Measurements from ENCODE around the gene G6PD. TPM values are rescaled to one million over a fixed set of nuclear protein-coding genes. Genes with fewer than 3 reads are reported as not detected.
A peak's percentile ranks its signal among the peaks of the same experiment; 100 is the strongest.
"Not testable (repeated sequence)": the region's sequence is repeated elsewhere in the genome, so short reads cannot be mapped to it uniquely, and the experiment has no call there.

Gene G6PD
- polyA plus RNA-seq, 1 donor from 2014 or later, result 4.8 TPM

GRCh38 chrX:154552112-154552806 is 5.6 kb upstream of the G6PD start:
- not testable (repeated sequence) for H3K4me3 Mint-ChIP-seq, H3K27ac Mint-ChIP-seq, H3K27me3 Mint-ChIP-seq, H3K36me3 Mint-ChIP-seq, H3K9me3 Mint-ChIP-seq
- H3K4me1 Mint-ChIP-seq, result peaks cover 3 to 22% (median 8%) of the 10 kb centered on the region in 3 donors

DNA sequence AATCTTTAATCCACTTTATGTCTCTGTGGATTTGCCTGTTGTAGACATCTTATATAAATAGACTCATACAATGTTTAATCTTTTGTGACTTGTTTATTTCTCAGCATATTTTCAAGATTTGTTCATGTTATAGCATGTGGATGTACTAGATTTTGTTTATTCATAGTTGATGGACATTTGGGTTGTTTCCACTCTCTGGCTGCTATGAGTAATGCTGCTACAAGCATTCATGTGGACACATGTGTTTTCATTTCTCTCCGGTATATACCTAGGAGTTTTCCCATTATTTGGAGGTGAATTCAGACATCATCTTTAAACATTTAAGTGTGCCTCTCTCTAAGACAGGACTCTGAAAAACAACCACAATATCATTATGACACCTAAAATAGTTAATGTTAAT is 3.1 kb upstream of the G6PD start:
- Mint-ChIP-seq H3K27ac (peak overlapping the region; percentile 14 to 92 (median 36)), H3K27me3 (no peaks in the 10 kb centered on the region), H3K4me3 (no peak overlapping the region), H3K9me3 (no peaks in the 10 kb centered on the region), H3K4me1 (peaks cover 8 to 22% (median 10%) of the 10 kb centered on the region in 3 donors), H3K36me3 (no peaks in the 10 kb centered on the region)

DNA sequence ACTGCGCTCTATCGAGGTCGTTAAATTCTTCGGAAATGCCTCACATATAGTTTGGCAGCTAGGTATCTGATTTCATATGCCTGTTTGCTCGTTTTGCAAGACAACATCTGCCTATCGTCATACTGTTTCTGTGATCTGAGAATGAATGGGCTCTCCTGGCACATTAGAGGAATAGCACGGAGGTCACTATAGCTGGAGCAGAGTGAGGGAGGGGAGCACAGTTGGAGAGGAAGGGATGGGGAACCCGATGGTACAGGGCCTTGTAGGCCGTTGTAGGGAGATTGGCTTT is 1.3 kb upstream of the G6PD start:
- Mint-ChIP-seq H3K27ac (peak overlapping the region; percentile 66 to 98 (median 96)), H3K9me3 (no peaks in the 10 kb centered on the region), H3K4me3 (peak overlapping the region; percentile 81 to 91 (median 89)), H3K27me3 (no peaks in the 10 kb centered on the region), H3K4me1 (peaks cover 11 to 24% (median 12%) of the 10 kb centered on the region in 3 donors), H3K36me3 (no peaks in the 10 kb centered on the region)

- H3K4me1 Mint-ChIP-seq, result peaks cover 11 to 28% (median 16%) of the 10 kb centered on the region in 3 donors
These were observed 790 bp upstream of the G6PD start, which contains the start of gene IKBKG for GRCh38 chrX:154547245-154548027. Gene IKBKG (plus strand): TSS chrX:154547620. CDS start chrX:154552003, 4,383 bp downstream.

DNA sequence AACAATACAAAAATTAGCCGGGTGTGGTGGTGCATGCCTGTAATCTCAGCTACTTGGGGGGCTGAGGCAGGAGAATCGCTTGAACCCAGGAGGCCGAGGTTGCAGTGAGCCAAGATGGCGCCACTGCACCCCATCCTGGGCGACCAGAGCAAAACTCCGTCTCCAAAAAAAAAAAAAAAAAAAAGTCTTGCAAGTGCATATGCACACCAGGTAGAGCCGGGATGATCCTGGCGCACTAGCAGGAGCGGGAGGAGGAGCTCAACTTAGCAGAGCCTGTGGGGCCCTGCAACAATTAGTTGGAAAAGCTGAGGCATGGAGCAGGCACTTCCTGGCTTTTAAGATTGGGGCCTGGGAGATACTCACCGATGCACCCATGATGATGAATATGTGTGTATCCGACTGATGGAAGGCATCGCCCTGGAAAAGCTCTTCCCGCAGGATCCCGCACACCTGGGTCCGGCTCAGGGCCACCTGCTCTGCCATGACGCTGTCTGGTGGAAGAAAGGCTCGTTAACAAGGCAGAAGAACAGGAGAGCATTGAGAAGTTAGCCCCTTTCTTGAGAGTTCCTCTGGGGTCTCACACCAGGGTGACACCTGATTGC is 872 bp downstream of the G6PD start:
- Mint-ChIP-seq H3K4me1 (peaks cover 14 to 24% (median 16%) of the 10 kb centered on the region in 3 donors), H3K36me3 (no peaks in the 10 kb centered on the region), H3K4me3 (peak overlapping the region; percentile 76 to 88 (median 84)), H3K27ac (peak overlapping the region in 1 of 3 donors; percentile 57), H3K9me3 (no peaks in the 10 kb centered on the region), H3K27me3 (no peaks in the 10 kb centered on the region)

More at GRCh38 chrX:154547245-154548027, 790 bp upstream of the G6PD start, which contains the start of gene IKBKG:
- Mint-ChIP-seq H3K27me3 (no peaks in the 10 kb centered on the region), H3K36me3 (no peaks in the 10 kb centered on the region), H3K9me3 (no peaks in the 10 kb centered on the region), H3K27ac (peak within 1 kb of the TSS; percentile 66 to 98 (median 96)), H3K4me3 (peak within 1 kb of the TSS; percentile 81 to 91 (median 89))

DNA sequence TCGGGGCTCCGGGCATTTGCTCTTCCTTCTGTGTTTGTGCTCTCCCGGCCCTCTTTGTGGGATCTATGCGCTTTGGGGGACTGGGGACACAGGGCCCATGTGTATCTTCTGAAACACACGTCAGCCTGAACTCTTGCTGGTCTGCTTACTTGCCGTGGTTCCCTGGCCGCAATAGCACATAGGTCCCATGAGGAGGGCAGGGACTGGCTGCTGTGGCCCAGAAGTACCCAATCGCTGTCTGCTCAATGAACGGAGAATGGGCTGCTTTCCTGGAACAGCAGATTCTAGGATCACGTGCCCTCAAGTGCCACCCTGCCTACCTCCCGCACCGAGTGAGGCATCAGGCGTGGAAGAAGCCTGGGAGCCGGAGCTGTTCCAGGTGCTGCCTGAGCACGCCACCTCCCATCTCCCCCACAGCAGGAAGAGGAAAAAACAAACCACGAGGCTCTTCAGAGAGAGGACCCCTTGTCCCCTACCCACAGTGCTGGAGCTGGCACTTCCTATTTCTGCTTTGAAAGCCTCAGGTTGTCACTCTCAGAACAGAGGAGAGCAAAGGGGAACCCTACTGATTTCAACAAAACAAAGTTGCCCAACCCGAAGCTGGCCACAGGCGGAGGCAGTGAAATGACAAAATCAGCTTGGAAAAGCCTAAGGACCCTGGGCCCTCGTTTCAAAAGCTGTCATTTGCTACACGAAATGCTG is 3.8 kb downstream of the G6PD start:
- Mint-ChIP-seq H3K27ac (peak overlapping the region; percentile 87 to 93 (median 87)), H3K27me3 (no peaks in the 10 kb centered on the region), H3K4me3 (peak overlapping the region; percentile 53 to 92 (median 85)), H3K4me1 (peaks cover 8 to 11% (median 11%) of the 10 kb centered on the region in 3 donors), H3K9me3 (no peaks in the 10 kb centered on the region), H3K36me3 (no peaks in the 10 kb centered on the region)

DNA sequence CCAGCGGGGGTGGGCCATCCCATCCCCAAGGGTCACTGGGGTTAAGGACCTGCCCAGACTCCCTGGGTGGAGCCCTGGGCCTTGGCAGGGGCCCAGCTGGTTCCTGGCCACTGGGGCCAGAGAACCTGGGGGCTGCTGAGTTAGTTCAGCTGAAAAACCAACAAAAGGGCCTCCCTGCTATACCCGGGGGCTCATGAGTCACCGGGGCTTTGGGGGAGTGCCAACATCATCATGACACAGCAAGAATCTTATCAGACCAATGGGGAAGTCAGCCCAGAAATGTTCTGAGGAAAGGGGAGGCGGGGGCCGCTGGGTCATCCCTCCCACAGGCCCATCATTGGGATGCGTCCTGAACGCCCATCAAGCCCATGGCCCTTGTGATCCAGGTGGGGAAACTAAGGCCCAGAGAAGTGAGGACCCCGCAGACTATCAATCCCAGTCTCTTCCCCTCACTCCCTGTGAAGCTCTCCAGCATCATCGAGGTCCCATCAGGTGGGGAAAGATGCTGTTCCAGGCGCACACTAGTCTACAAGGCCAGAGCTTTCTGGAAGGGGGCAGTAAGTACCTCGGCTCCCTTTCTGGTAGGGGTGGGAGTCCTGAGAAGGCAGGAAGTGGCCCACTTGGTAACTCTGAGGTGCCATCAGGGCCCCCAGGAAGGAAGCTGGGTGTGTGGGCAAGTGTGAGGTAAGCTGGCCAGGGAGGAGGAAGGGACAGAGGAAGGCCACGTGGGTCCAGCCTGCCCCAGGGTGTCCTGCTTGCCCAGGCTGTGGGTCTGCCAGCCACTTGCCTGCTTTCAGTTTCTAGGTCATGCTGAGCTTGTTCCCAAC is 4.5 kb downstream of the G6PD start:
- Mint-ChIP-seq H3K27me3 (no peaks in the 10 kb centered on the region), H3K36me3 (no peaks in the 10 kb centered on the region), H3K4me3 (peak overlapping the region in 2 of 4 donors; percentile 87 to 92), H3K27ac (peak overlapping the region; percentile 87 to 93 (median 87)), H3K9me3 (no peaks in the 10 kb centered on the region), H3K4me1 (peaks cover 8 to 11% (median 11%) of the 10 kb centered on the region in 3 donors)

DNA sequence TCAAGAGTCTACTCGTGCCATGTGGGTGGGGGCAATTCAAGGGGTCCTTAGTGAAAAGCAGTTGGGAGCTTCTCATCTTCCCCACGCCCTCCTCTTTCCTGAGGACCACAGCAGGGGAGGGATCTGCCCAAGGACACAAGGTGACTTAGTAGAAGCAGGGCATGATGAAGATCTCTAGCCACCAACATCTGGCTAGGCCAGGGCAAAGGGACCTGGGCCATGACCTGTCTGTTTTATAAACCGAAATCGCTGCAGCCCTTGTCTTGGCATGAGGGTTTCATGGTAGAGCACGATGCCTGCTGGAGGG is 5.1 kb downstream of the G6PD start:
- Mint-ChIP-seq H3K4me1 (peaks cover 8 to 11% (median 11%) of the 10 kb centered on the region in 3 donors), H3K27ac (no peak overlapping the region), H3K36me3 (no peaks in the 10 kb centered on the region), H3K9me3 (no peaks in the 10 kb centered on the region), H3K4me3 (no peak overlapping the region), H3K27me3 (no peaks in the 10 kb centered on the region)

- Mint-ChIP-seq H3K27me3 (no peaks in the 10 kb centered on the region), H3K4me3 (no peak overlapping the region), H3K27ac (no peak overlapping the region), H3K36me3 (no peaks in the 10 kb centered on the region), H3K4me1 (peaks cover 8 to 11% (median 9%) of the 10 kb centered on the region in 3 donors), H3K9me3 (no peaks in the 10 kb centered on the region)
These were observed 5.6 kb downstream of the G6PD start for GRCh38 chrX:154540897-154541535.

DNA sequence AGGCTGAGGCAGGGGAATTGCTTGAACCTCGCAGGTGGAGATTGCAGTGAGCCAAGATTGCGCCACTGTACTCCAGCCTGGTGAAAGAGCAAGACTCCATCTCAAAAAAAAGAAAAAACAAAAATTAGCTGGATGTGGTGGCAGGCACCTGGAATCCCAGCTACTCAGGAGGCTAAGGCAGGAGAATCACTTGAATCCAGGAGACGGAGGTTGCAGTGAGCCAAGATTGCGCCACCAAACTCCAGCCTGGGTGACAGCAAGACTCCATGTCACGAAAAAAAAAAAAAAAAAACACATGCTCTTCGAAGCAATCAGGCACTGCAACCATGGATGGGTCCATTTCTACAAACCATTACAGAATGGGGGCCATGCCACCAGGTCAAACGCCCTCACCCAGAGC is 6.3 kb downstream of the G6PD start:
- H3K27ac Mint-ChIP-seq, H3K27me3 Mint-ChIP-seq, H3K9me3 Mint-ChIP-seq, H3K4me3 Mint-ChIP-seq, H3K36me3 Mint-ChIP-seq: not testable (repeated sequence)
- peaks cover 8 to 11% (median 8%) of the 10 kb centered on the region in 3 donors for H3K4me1 Mint-ChIP-seq

- no peaks in the 10 kb centered on the region for H3K36me3 Mint-ChIP-seq
- H3K4me1 Mint-ChIP-seq, result peaks cover 6 to 16% (median 14%) of the 10 kb centered on the region in 3 donors
- no peak overlapping the region for H3K4me3 Mint-ChIP-seq
- H3K9me3 Mint-ChIP-seq, result no peaks in the 10 kb centered on the region
- no peak overlapping the region for H3K27ac Mint-ChIP-seq
- no peaks in the 10 kb centered on the region for H3K27me3 Mint-ChIP-seq
These were observed 7.6 kb downstream of the G6PD start for GRCh38 chrX:154539077-154539476.

- Mint-ChIP-seq H3K9me3 (no peaks in the 10 kb centered on the region), H3K27me3 (no peaks in the 10 kb centered on the region), H3K4me3 (no peak overlapping the region), H3K27ac (no peak overlapping the region), H3K4me1 (peaks cover 3 to 6% (median 6%) of the 10 kb centered on the region in 3 donors), H3K36me3 (no peaks in the 10 kb centered on the region)
These were observed 10.8 kb downstream of the G6PD start for GRCh38 chrX:154535892-154536291.

- H3K4me3 Mint-ChIP-seq, result peak overlapping the region in 1 of 4 donors; percentile 21
- no peaks in the 10 kb centered on the region for H3K36me3 Mint-ChIP-seq
- peak overlapping the region; percentile 47 to 84 (median 53) for H3K27ac Mint-ChIP-seq
- no peaks in the 10 kb centered on the region for H3K9me3 Mint-ChIP-seq
- no peaks in the 10 kb centered on the region for H3K27me3 Mint-ChIP-seq
- peaks cover 3 to 6% (median 6%) of the 10 kb centered on the region in 3 donors for H3K4me1 Mint-ChIP-seq
These were observed 11.9 kb downstream of the G6PD start for GRCh38 chrX:154534526-154535322.
